ENCODE measurements around the gene TTYH2. TPM values are rescaled to one million over a fixed set of nuclear protein-coding genes. Genes with fewer than 3 reads are reported as not detected.

The TTYH2 gene
- total RNA-seq, 6 experiments from 2014 or later: 0.60 to 1.8 (median 1.3) TPM

- H3K36me3 ChIP-seq: no peaks in the 10 kb centered on the region
- intact Hi-C loops (cut with DNase I): loop anchor here in 1 of 2 donors (10.0 kb wide), 1 partner anchor 55 kb away; the partner anchor contains the start of genes BTBD17 and GPR142
- 40% methylated on average over 3 of the region's 12 CpGs for WGBS (ENCODE audit: insufficient coverage, low coverage, low lambda C conversion rate, missing lambda C conversion rate)
- H3K27me3 ChIP-seq: no peaks in the 10 kb centered on the region
- TF ChIP-seq POLR2A (IDR thresholded peaks at IDR 0.05): no peak
- TF ChIP-seq CTCF (IDR thresholded peaks at IDR 0.05): no peak
- H3K4me3 ChIP-seq: no peak overlapping the region
- ATAC-seq: no peak
- DNase-seq: no peak
- H3K4me1 ChIP-seq: no peaks in the 10 kb centered on the region
- no peaks in the 10 kb centered on the region for H3K9me3 ChIP-seq
- H3K27ac ChIP-seq: no peak overlapping the region
Observed at GRCh38 chr17:74309902-74310301, 96.5 kb downstream of the TTYH2 start.

Other genes starting within 250 kb of the TTYH2 start
- gene RPL38, start 9.9 kb upstream of the TTYH2 start, total RNA-seq: 100 to 1,000 TPM; 161 to 313 (median 282) TPM
- not detected for gene DNAI2, start 60.7 kb downstream of the TTYH2 start, total RNA-seq
- gene KIF19, start 112.7 kb downstream of the TTYH2 start, total RNA-seq: 1 to 10 TPM in 1 of 6 experiments, under 1 TPM in 5; 0.31 to 1.1 (median 0.64) TPM
- not detected for gene BTBD17, start 148.3 kb downstream of the TTYH2 start, total RNA-seq
- gene GPR142, start 153.9 kb downstream of the TTYH2 start, total RNA-seq: under 1 TPM in 1 of 6 experiments, not detected in 5; 0.24 TPM
- gene GPRC5C, start 218.5 kb downstream of the TTYH2 start, total RNA-seq: 100 to 1,000 TPM; 120 to 215 (median 131) TPM

Measured in right lobe of liver (tissue), 6 donors.